C4-2B (cell line): ENCODE measurements around the gene SYCN.
A peak's percentile ranks its signal among the peaks of the same experiment; 100 is the strongest.

Experiments
- H3K27ac ChIP-seq: fragments of 450-650 bp; 2 replicates; pipeline ENCODE4 v1.5.1; 2017
- ZFX ChIP-seq: fragments of 450-650 bp; IDR thresholded peaks from 2 replicates; pipeline ENCODE4 v1.6.1; 2017
- TF ChIP-seq, protein P1 (sequence below): fragments of 450-650 bp; conservative IDR thresholded peaks from 2 replicates; pipeline ENCODE4 v1.5.1; 2017; ENCODE audit warnings: mild to moderate bottlenecking

SYCN gene

DNA sequence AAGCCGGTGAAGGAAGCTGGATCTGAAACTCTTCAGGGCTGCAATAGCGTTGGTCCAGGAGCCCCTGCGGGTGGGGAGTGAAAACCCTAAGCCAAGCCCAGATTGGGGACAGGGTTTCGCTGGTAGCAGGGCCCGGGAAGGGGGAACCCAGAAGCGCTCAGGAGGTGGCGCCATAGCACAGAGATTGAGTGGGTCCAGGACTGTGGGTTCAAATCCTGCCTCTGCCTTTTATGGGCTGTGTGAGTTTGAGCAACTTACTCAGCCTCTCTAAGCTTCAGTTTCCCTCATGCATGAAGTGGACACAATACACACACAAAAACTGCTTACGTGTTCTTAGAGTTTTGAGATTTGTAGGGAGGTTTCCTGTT is 8.3 kb upstream of the SYCN start:
- H3K27ac ChIP-seq, result no peak overlapping the region
- no peak for TF ChIP-seq ZFX
- TF ChIP-seq, protein P1, sequence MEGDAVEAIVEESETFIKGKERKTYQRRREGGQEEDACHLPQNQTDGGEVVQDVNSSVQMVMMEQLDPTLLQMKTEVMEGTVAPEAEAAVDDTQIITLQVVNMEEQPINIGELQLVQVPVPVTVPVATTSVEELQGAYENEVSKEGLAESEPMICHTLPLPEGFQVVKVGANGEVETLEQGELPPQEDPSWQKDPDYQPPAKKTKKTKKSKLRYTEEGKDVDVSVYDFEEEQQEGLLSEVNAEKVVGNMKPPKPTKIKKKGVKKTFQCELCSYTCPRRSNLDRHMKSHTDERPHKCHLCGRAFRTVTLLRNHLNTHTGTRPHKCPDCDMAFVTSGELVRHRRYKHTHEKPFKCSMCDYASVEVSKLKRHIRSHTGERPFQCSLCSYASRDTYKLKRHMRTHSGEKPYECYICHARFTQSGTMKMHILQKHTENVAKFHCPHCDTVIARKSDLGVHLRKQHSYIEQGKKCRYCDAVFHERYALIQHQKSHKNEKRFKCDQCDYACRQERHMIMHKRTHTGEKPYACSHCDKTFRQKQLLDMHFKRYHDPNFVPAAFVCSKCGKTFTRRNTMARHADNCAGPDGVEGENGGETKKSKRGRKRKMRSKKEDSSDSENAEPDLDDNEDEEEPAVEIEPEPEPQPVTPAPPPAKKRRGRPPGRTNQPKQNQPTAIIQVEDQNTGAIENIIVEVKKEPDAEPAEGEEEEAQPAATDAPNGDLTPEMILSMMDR, result peak; percentile 48

DNA sequence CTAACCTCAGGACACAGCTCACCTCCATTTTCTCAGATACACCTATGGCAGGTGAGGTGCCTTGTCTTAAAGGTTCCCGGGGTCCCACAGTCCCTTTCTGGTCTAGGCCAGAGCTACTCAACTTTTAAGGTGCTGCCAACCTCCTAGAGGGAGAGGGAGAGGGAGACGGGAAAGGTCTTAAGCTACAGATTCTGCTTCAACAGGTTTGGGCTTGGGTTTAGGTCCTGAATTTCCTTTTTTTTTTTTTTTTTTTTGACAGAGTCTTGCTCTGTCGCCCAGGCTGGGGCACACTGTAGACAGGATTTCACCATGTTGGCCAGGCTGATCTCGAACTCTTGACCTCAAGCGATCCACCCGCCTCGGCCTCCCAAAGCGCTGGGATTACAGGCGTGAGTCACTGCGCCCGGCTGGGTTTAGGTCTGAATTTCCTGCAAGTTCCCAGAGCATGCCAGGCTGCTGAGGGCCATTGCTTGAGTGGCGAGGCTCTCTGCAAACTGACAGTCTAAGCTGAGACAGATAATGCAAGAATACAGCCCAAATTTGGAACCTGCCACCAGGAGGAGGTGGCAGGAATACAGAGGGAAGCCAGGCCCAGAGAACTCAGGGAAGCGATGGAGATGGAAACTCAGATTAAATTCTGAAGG is 7.8 kb upstream of the SYCN start:
- H3K27ac ChIP-seq, result no peak overlapping the region
- TF ChIP-seq ZFX, result no peak
- TF ChIP-seq, protein P1, result no peak

DNA sequence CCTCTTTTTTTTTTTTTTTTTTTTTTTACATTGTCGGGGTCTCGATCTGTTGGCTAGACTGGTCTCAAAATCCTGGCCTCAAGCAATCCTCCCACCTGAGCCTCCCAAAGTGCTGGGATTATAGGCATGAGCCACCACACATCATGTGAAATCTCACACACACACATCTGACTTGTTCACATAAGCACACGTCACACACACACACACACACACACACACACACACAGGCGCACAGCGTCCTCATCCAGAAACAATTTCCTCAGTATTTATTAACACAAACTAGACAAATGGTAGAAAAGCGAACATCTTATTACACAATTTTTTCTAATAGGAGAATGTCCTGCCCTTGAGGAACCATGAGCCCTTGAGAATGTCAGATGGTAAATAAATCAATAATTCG is 5.1 kb upstream of the SYCN start:
- no peak overlapping the region for H3K27ac ChIP-seq
- TF ChIP-seq, protein P1, result no peak
- TF ChIP-seq ZFX, result no peak

DNA sequence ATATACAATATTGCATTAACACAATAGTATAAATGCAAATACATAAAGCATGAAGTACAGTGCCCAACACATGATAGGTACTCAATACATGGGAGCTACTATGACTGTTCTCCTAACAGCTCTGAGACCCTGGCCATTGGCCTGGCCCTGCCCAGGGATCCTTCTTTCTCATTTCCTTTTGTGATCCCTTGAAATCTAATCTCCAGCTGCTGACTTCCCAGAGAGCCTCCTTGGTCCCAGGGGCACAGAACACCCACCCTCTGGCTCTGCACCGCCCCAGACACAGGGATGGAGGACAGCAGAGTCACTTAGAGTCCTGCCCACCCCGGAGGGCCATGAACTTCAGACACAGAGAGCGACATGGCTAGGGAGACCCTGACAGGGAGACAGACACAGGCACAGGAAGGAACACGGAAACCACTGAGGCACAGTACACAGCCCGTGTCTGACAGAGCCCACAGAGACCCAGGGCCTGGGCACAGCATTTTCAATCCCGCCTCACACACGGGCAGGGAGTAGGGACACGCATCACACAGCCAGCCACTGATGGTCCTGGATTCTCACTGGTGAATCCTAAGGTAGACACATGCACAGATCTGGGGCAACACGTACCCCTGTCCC is 4.2 kb upstream of the SYCN start:
- no peak overlapping the region for H3K27ac ChIP-seq
- TF ChIP-seq ZFX, result no peak
- TF ChIP-seq, protein P1, result no peak

DNA sequence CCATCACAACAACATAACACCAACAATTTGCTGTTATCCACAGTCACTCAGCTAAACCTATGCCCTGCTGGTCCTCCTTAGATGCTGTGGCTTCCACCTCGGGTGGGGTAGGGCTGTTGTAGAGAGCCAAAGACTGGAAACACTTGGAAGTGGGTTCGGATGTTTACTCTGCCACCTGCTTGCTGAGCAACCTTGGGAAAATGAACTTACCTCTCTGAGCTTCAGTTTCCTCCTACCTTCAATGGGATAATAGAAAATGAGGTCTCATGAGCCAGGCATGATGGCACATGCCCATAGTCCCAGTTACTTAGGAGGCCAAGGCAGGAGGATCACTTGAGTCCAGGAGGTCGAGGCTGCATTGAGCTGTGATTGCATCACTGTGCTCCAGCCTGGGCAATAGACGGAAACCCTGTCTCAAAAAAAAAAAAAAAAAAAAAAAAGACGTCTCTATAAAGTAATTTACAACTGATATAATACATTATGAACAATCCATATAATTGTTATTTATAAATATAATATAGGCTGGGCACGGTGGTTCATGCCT is 3.3 kb upstream of the SYCN start:
- no peak for TF ChIP-seq ZFX
- TF ChIP-seq, protein P1, result no peak

DNA sequence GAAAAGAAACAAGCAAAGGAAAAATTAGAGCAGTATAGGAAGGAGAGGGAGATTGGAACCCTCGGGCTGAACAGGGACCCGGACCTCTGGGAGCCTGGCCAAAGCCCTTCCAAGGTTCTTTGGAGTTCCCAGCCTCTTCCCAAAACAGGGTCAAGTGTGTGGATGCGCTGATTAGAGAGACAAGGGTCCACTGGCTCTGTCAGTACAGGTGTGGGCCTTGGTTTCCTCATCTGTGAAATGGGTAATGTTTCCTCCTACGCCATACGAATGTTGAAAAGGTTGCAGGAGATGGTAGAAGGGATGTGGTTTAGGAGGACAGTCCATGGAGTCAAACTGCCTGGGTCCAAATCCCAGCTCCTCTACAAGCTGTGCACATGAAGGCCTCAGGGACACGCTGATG is 2.1 kb upstream of the SYCN start:
- no peak overlapping the region for H3K27ac ChIP-seq
- TF ChIP-seq, protein P1, result no peak
- TF ChIP-seq ZFX, result no peak

More for the DNA sequence above, 3.3 kb upstream of the SYCN start:
- no peak overlapping the region for H3K27ac ChIP-seq

DNA sequence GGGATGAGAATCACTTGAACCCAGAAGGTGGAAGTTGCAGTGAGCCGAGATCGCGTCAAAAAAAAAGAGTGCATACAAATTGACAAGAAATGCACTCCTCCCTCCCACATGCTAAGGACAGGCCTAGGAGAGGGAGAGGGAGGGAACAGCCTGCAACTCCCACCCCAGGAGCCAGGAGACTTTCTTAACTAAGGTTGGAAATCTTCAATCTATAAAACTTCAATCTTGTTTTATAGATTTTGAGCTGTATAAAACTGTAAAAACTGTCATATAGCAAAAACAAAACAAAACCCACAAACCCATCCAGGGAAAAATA is 1.3 kb upstream of the SYCN start:
- H3K27ac ChIP-seq, result no peak overlapping the region
- TF ChIP-seq, protein P1, result no peak
- no peak for TF ChIP-seq ZFX
